Peyer's patch (tissue), 4 donors: Measurements from ENCODE around the gene TSPEAR. TPM values are rescaled to one million over a fixed set of nuclear protein-coding genes. Genes with fewer than 3 reads are reported as not detected.
A peak's percentile ranks its signal among the peaks of the same experiment; 100 is the strongest.
"Not testable (repeated sequence)": the region's sequence is repeated elsewhere in the genome, so short reads cannot be mapped to it uniquely, and the experiment has no call there.

Experiments
- DNase-seq, 3 donors: peaks; one replicate each; pipeline ENCODE4 v3.0.0-alpha.2; 2017 to 2019
- H3K27ac ChIP-seq, 4 donors: fragments of 200-600 bp; sonication (generic); one replicate each; pipeline ENCODE4 v1.5.1; 2016 to 2019
- H3K27me3 ChIP-seq, 2 donors: fragments of 200-600 bp; sonication (generic); one replicate each; pipeline ENCODE4 v1.5.1; 2019
- H3K36me3 ChIP-seq, 3 donors: fragments of 200-600 bp; sonication (generic); one replicate each; pipeline ENCODE4 v1.5.1; 2016 to 2019
- H3K4me1 ChIP-seq, 4 donors: fragments of 200-600 bp; sonication (generic); one replicate each; pipeline ENCODE4 v1.5.1; 2016 to 2019
- H3K4me3 ChIP-seq, 4 donors: fragments of 200-600 bp; sonication (generic); 1 replicate in 3 of 4; 2 replicates in 1 of 4; pipeline ENCODE4 v1.5.1; 2016 to 2019; ENCODE audit warnings: mild to moderate bottlenecking in 1 of 4
- H3K9me3 ChIP-seq, 4 donors: fragments of 200-600 bp; sonication (generic); one replicate each; pipeline ENCODE4 v1.5.1; 2016 to 2019; ENCODE audit warnings: mild to moderate bottlenecking in 1 of 4
- CTCF ChIP-seq, 6 experiments: fragments of 450-650 bp in 4 of 6; fragments of 200-600 bp in 2 of 6; sonication (generic) in 1 of 6; IDR thresholded peaks; one replicate each; pipeline ENCODE4 v1.5.1; 2017 to 2019; ENCODE audit warnings: antibody characterized with exemption in 6 of 6, mild to moderate bottlenecking in 3 of 6, moderate library complexity in 1 of 6
- POLR2A ChIP-seq, 2 donors: fragments of 450-650 bp; IDR thresholded peaks; one replicate each; pipeline ENCODE4 v1.5.1; 2017; ENCODE audit warnings: antibody characterized with exemption in 2 of 2, mild to moderate bottlenecking in 2 of 2, moderate library complexity in 2 of 2
- total RNA-seq, 4 donors: library from RNA; depleted of rRNA; stranded (reverse); fragments of >200 nt; gene quantifications; one replicate each; pipeline ENCODE4 v1.1.0, GENCODE V29; 2016

The TSPEAR gene
- total RNA-seq, 4 donors from 2014 or later: 0.47 TPM; not detected in 3

- peak in 1 of 3 donors; percentile 30 for DNase-seq
- H3K4me1 ChIP-seq: no peaks in the 10 kb centered on the region
- H3K36me3 ChIP-seq: no peaks in the 10 kb centered on the region
- H3K27ac ChIP-seq: no peak overlapping the region
- H3K4me3 ChIP-seq: no peak overlapping the region
- TF ChIP-seq POLR2A (IDR thresholded peaks at IDR 0.05) (no peak), CTCF (IDR thresholded peaks at IDR 0.05) (no peak)
- no peaks in the 10 kb centered on the region for H3K27me3 ChIP-seq
- H3K9me3 ChIP-seq: no peaks in the 10 kb centered on the region
Measured at GRCh38 chr21:44578371-44579055, 132.9 kb downstream of the TSPEAR start.

GRCh38 chr21:44576025-44576420 is 135.3 kb downstream of the TSPEAR start:
- no peaks in the 10 kb centered on the region for H3K27me3 ChIP-seq
- no peak overlapping the region for H3K27ac ChIP-seq
- TF ChIP-seq POLR2A (IDR thresholded peaks at IDR 0.05) (no peak), CTCF (IDR thresholded peaks at IDR 0.05) (no peak)
- H3K9me3 ChIP-seq: peaks cover 0 to 5% (median 0%) of the 10 kb centered on the region in 4 donors
- no peak overlapping the region for H3K4me3 ChIP-seq
- H3K36me3 ChIP-seq: no peaks in the 10 kb centered on the region
- peak in 1 of 3 donors; percentile 14 for DNase-seq
- H3K4me1 ChIP-seq: no peaks in the 10 kb centered on the region

- no peak for TF ChIP-seq CTCF (IDR thresholded peaks at IDR 0.05)
- TF ChIP-seq POLR2A (IDR thresholded peaks at IDR 0.05): no peak
- peak in 1 of 3 donors; percentile 34 for DNase-seq
- no peak overlapping the region for H3K27ac ChIP-seq
- no peaks in the 10 kb centered on the region for H3K36me3 ChIP-seq
- no peaks in the 10 kb centered on the region for H3K27me3 ChIP-seq
- peaks cover 0 to 5% (median 0%) of the 10 kb centered on the region in 4 donors for H3K9me3 ChIP-seq
- H3K4me1 ChIP-seq: no peaks in the 10 kb centered on the region
- no peak overlapping the region for H3K4me3 ChIP-seq
Measured at GRCh38 chr21:44575307-44576024, 135.9 kb downstream of the TSPEAR start.

- peaks cover 0 to 5% (median 0%) of the 10 kb centered on the region in 4 donors for H3K9me3 ChIP-seq
- H3K4me3 ChIP-seq: peak overlapping the region in 2 of 4 donors; percentile 22 to 30
Measured at GRCh38 chr21:44574457-44575306, 136.7 kb downstream of the TSPEAR start.

GRCh38 chr21:44573630-44574456 is 137.5 kb downstream of the TSPEAR start, which contains the start of gene KRTAP10-4:
Gene KRTAP10-4 (plus strand): TSS chr21:44573729. CDS start chr21:44573759, 30 bp downstream.
- peak in 1 of 3 donors; percentile 24 for DNase-seq
- H3K27me3 ChIP-seq, H3K4me1 ChIP-seq, H3K27ac ChIP-seq, H3K9me3 ChIP-seq, H3K36me3 ChIP-seq: not testable (repeated sequence)
- peak within 1 kb of the TSS in 2 of 4 donors; percentile 22 to 30 for H3K4me3 ChIP-seq

More at GRCh38 chr21:44574457-44575306, 136.7 kb downstream of the TSPEAR start:
- H3K4me1 ChIP-seq: no peaks in the 10 kb centered on the region
- H3K27me3 ChIP-seq: no peaks in the 10 kb centered on the region
- TF ChIP-seq POLR2A (IDR thresholded peaks at IDR 0.05) (no peak), CTCF (IDR thresholded peaks at IDR 0.05) (peak in 3 of 6 experiments; percentile 27 to 42 (median 35))
- H3K36me3 ChIP-seq: no peaks in the 10 kb centered on the region
- H3K27ac ChIP-seq: no peak overlapping the region
- DNase-seq: peak in 2 of 3 donors; percentile 72 to 78
